Naive thymus-derived CD4-positive, alpha-beta T cell (primary cell): ENCODE results near the gene PTPN13. TPM values are rescaled to one million over a fixed set of nuclear protein-coding genes. Genes with fewer than 3 reads are reported as not detected.
"Not testable (repeated sequence)": the region's sequence is repeated elsewhere in the genome, so short reads cannot be mapped to it uniquely, and the experiment has no call there.

Source experiments
- ATAC-seq: fragments of 150-1000 bp; cut with Tn5 transposase; 2 replicates; pipeline ENCODE4 v1.10.0; 2021; ENCODE audit warnings: mild to moderate bottlenecking, moderate library complexity
- CTCF ChIA-PET: fragments of 350-600 bp; sonication (Branson Sonifier 250); formaldehyde crosslinking; loops from one replicate; lab custom pipeline; 2021; ENCODE audit warnings: antibody characterized with exemption; lab: Charles Lee
- POLR2A ChIA-PET: fragments of 350-600 bp; sonication (Branson Sonifier 250); formaldehyde crosslinking; loops from one replicate; lab custom pipeline; 2021; ENCODE audit warnings: antibody characterized with exemption, inconsistent platforms; lab: Charles Lee
- DNase-seq, 9 donors: peaks; one replicate each; pipeline versions ENCODE4 v3.0.0 to v3.0.0-alpha.2; 2020 to 2022; ENCODE audit warnings: mixed read lengths in 1 of 9
- H3K27ac ChIP-seq: one replicate; pipeline ENCODE4 v1.7.0; 2013; ENCODE audit warnings: mild to moderate bottlenecking, low read depth, low read length, moderate library complexity
- H3K27me3 ChIP-seq, 2 donors: one replicate each; pipeline ENCODE4 v1.7.0; 2013; ENCODE audit warnings: low read length in 2 of 2, mild to moderate bottlenecking in 2 of 2, moderate library complexity in 2 of 2; ENCODE audit not compliant: control insufficient read depth in 2 of 2, insufficient read depth in 2 of 2
- H3K36me3 ChIP-seq, 3 experiments: 1 replicate in 2 of 3; 2 replicates in 1 of 3; pipeline ENCODE4 v1.7.0; 2013; ENCODE audit warnings: low read length in 3 of 3, mild to moderate bottlenecking in 3 of 3, moderate library complexity in 1 of 3; ENCODE audit not compliant: insufficient read depth in 3 of 3, control insufficient read depth in 2 of 3
- H3K4me1 ChIP-seq, 2 donors: one replicate each; pipeline ENCODE4 v1.7.0; 2013; ENCODE audit warnings: low read length in 2 of 2, mild to moderate bottlenecking in 2 of 2, moderate library complexity in 1 of 2; ENCODE audit not compliant: control insufficient read depth in 2 of 2, insufficient read depth in 2 of 2
- H3K4me3 ChIP-seq: 2 replicates; pipeline ENCODE4 v1.7.0; 2013; ENCODE audit warnings: mild to moderate bottlenecking, low read length
- H3K9me3 ChIP-seq, 3 experiments: 1 replicate in 2 of 3; 2 replicates in 1 of 3; pipeline ENCODE4 v1.7.0; 2013; ENCODE audit warnings: low read length in 3 of 3; ENCODE audit not compliant: control insufficient read depth in 2 of 3
- H3K27ac Mint-ChIP-seq, 9 donors: one replicate each; pipeline ENCODE4 v1.8.0; 2020 to 2022; ENCODE audit warnings: mixed read lengths in 9 of 9, mild to moderate bottlenecking in 8 of 9, moderate library complexity in 5 of 9, inconsistent platforms in 2 of 9
- H3K27me3 Mint-ChIP-seq, 5 donors: one replicate each; pipeline ENCODE4 v1.8.0; 2021 to 2022; ENCODE audit warnings: mixed read lengths in 5 of 5, mild to moderate bottlenecking in 1 of 5
- H3K36me3 Mint-ChIP-seq, 5 donors: one replicate each; pipeline ENCODE4 v1.8.0; 2020 to 2022; ENCODE audit warnings: mixed read lengths in 5 of 5, mild to moderate bottlenecking in 3 of 5, inconsistent platforms in 1 of 5
- H3K4me1 Mint-ChIP-seq, 7 donors: one replicate each; pipeline ENCODE4 v1.8.0; 2020 to 2022; ENCODE audit warnings: mixed read lengths in 7 of 7, mild to moderate bottlenecking in 3 of 7, inconsistent platforms in 1 of 7
- H3K4me3 Mint-ChIP-seq, 10 donors: one replicate each; pipeline ENCODE4 v1.8.0; 2020 to 2022; ENCODE audit warnings: mild to moderate bottlenecking in 10 of 10, mixed read lengths in 10 of 10, moderate library complexity in 6 of 10, inconsistent platforms in 2 of 10
- H3K9me3 Mint-ChIP-seq, 11 donors: one replicate each; pipeline ENCODE4 v1.8.0; 2020 to 2022; ENCODE audit warnings: mixed read lengths in 11 of 11, mild to moderate bottlenecking in 4 of 11, inconsistent platforms in 1 of 11, moderate library complexity in 1 of 11
- intact Hi-C, 2 donors: fragments of 100-400 bp; cut with micrococcal nuclease; formaldehyde crosslinking; loops; one replicate each; pipeline ENCODE4 v1.15.1; 2023
- polyA plus RNA-seq, 2 donors: library from polyadenylated mRNA; unstranded; fragments of 300-500 nt; fragmentation: Illumina TruSeq; gene quantifications; one replicate each; pipeline ENCODE4 v1.2.3, GENCODE V29; 2021
- total RNA-seq, 6 experiments: library from RNA in 5 of 6; stranded (reverse) in 5 of 6; gene quantifications; 1 replicate in 5 of 6; 2 replicates in 1 of 6; pipeline ENCODE4 v1.2.3 and lab custom pipeline; 2021 to 2026

Gene PTPN13
- total and polyA plus RNA-seq, 7 experiments from 2014 or later: 0.05 to 4.5 (median 0.21) TPM; not detected in 3

DNA sequence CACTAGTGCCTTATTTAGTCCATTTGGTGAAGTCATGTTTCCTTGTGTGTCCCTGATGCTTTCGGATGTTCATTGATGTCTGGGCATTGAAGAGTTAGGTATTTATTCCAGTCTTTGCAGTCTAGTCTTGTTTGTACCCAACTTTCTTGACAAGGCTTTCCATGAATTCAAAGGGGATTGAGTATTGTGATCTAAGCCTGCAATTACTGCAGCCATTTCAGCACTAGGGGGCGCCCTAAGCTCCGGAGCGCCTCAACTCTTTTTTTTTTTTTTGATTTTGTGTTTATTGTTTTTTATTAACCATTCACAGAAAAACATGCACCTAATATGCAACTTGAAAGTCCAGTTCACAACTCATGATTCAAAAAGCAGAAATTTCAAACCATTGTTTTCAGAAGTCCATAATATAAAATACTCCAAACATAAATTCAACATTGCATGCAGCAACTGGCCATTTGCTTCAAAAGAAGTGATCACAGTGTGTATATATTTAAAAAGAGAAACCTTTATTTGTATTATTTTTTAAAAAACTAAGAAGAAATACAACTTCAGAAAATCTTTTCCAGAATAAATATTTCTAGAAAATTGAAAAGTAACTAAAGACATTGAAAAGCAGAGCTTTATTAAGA lies 59.2 kb downstream of the PTPN13 start:
- POLR2A ChIA-PET: no interaction called here
- Mint-ChIP-seq H3K36me3 (peaks cover 0 to 9% (median 0%) of the 10 kb centered on the region in 5 donors), H3K27me3 (peaks cover 0 to 9% (median 0%) of the 10 kb centered on the region in 5 donors), H3K9me3 (peaks cover 11 to 60% (median 17%) of the 10 kb centered on the region in 11 donors), H3K4me1 (no peaks in the 10 kb centered on the region), H3K4me3 (no peak overlapping the region), H3K27ac (no peak overlapping the region)
- Histone ChIP-seq H3K4me3 (no peak overlapping the region), H3K27ac (no peak overlapping the region), H3K9me3 (peaks cover 0 to 8% (median 0%) of the 10 kb centered on the region in 3 experiments), H3K36me3 (no peaks in the 10 kb centered on the region), H3K27me3 (no peaks in the 10 kb centered on the region), H3K4me1 (no peaks in the 10 kb centered on the region)
- ATAC-seq (no peak), DNase-seq (no peak)
- CTCF ChIA-PET: no interaction called here
- intact Hi-C loops: no loop called here

DNA sequence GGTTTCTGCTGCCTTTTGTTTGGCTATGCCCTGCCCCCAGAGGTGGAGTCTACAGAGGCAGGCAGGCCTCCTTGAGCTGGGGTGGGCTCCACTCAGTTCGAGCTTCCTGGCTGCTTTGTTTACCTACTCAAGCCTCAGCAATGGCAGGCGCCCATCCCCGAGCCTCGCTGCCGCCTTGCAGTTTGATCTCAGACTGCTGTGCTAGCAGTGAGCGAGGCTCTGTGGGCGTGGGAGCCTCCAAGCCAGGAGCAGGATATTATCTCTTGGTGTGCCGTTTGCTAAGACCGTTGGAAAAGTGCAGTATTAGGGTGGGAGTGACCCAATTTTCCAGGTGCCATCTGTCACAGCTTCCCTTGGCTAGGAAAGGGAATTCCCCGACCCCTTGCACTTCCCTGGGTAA lies 62.7 kb downstream of the PTPN13 start:
- H3K36me3 ChIP-seq, DNase-seq, H3K27ac Mint-ChIP-seq, intact Hi-C loops, POLR2A ChIA-PET, H3K27ac ChIP-seq, CTCF ChIA-PET, H3K4me3 ChIP-seq, H3K4me1 ChIP-seq, H3K9me3 ChIP-seq, H3K4me1 Mint-ChIP-seq, H3K4me3 Mint-ChIP-seq, ATAC-seq, H3K27me3 ChIP-seq, H3K36me3 Mint-ChIP-seq: not testable (repeated sequence)
- Mint-ChIP-seq H3K27me3 (peaks cover 0 to 17% (median 0%) of the 10 kb centered on the region in 5 donors), H3K9me3 (peaks cover 6 to 49% (median 15%) of the 10 kb centered on the region in 11 donors)

DNA sequence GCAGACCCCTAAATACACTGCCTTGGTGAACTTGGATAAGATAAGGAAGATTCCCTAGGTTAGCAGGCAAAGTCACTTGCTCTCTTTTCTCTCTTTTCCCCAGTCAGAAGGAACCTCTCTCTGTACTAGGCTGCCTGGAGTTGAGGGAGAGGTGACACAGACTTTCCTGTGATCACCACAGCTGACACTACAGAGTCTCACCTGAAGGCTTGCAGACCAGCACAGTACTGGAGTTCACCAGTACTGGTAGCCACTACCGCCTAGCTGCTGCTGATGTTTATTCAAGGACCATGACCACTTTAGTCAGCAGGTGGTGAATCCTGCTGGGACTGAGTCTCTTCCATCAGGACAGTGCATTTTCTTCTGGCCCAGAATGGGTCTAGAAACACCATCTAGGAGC lies 63.3 kb downstream of the PTPN13 start:
- peaks cover 0 to 17% (median 0%) of the 10 kb centered on the region in 5 donors for H3K27me3 Mint-ChIP-seq
- Histone ChIP-seq H3K4me3 (no peak overlapping the region), H3K4me1 (no peaks in the 10 kb centered on the region), H3K27me3 (no peaks in the 10 kb centered on the region), H3K36me3 (no peaks in the 10 kb centered on the region), H3K27ac (no peak overlapping the region), H3K9me3 (no peaks in the 10 kb centered on the region)
- H3K27ac Mint-ChIP-seq: no peak overlapping the region
- H3K9me3 Mint-ChIP-seq: peaks cover 6 to 44% (median 12%) of the 10 kb centered on the region in 11 donors
- H3K36me3 Mint-ChIP-seq: peaks cover 0 to 8% (median 0%) of the 10 kb centered on the region in 5 donors
- ATAC-seq (no peak), DNase-seq (no peak)
- ChIA-PET POLR2A (no interaction called here), CTCF (no interaction called here)
- intact Hi-C loops: no loop called here
- H3K4me3 Mint-ChIP-seq: no peak overlapping the region
- H3K4me1 Mint-ChIP-seq: no peaks in the 10 kb centered on the region

- H3K9me3 ChIP-seq: no peaks in the 10 kb centered on the region
- no peak for DNase-seq
- H3K4me3 ChIP-seq: no peak overlapping the region
- no peaks in the 10 kb centered on the region for H3K4me1 ChIP-seq
- ChIA-PET CTCF (no interaction called here), POLR2A (no interaction called here)
- H3K4me1 Mint-ChIP-seq: no peaks in the 10 kb centered on the region
- H3K36me3 ChIP-seq: no peaks in the 10 kb centered on the region
- ATAC-seq: no peak
- peaks cover 3 to 39% (median 8%) of the 10 kb centered on the region in 11 donors for H3K9me3 Mint-ChIP-seq
- H3K4me3 Mint-ChIP-seq: no peak overlapping the region
- no peak overlapping the region for H3K27ac ChIP-seq
- H3K27ac Mint-ChIP-seq: no peak overlapping the region
- peaks cover 0 to 22% (median 0%) of the 10 kb centered on the region in 5 donors for H3K27me3 Mint-ChIP-seq
- intact Hi-C loops: no loop called here
- peaks cover 0 to 4% (median 0%) of the 10 kb centered on the region in 5 donors for H3K36me3 Mint-ChIP-seq
- no peaks in the 10 kb centered on the region for H3K27me3 ChIP-seq
Measured at GRCh38 chr4:86657910-86658309, 63.8 kb downstream of the PTPN13 start.

GRCh38 chr4:86660401-86660800 lies 66.3 kb downstream of the PTPN13 start:
- ATAC-seq (no peak), DNase-seq (no peak)
- ChIA-PET POLR2A (no interaction called here), CTCF (no interaction called here)
- Mint-ChIP-seq H3K27ac (no peak overlapping the region), H3K9me3 (peaks cover 0 to 16% (median 2%) of the 10 kb centered on the region in 11 donors), H3K4me1 (no peaks in the 10 kb centered on the region), H3K27me3 (peaks cover 0 to 26% (median 0%) of the 10 kb centered on the region in 5 donors), H3K36me3 (peaks cover 0 to 4% (median 0%) of the 10 kb centered on the region in 5 donors), H3K4me3 (no peak overlapping the region)
- Histone ChIP-seq H3K9me3 (no peaks in the 10 kb centered on the region), H3K4me1 (no peaks in the 10 kb centered on the region), H3K36me3 (no peaks in the 10 kb centered on the region), H3K27ac (no peak overlapping the region), H3K27me3 (no peaks in the 10 kb centered on the region), H3K4me3 (no peak overlapping the region)
- intact Hi-C loops: no loop called here

DNA sequence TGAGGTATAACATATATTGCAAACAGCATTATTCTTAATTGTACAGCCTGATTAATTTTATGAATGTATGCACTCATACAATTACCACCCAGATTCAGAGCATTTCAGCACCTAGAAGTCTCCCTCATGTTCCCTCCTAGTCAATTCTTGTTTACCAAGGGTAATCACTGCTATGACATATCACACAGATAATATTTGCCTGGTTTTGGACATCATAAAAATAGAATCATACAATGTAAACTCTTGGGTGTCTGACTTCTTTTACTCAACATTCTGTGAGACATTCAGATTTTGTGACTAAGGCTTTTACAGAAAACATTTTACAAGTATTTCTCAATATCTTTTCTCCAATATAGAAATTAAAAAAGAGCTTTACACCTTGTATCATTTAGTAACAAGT lies 66.9 kb downstream of the PTPN13 start:
- intact Hi-C loops: no loop called here
- H3K4me3 ChIP-seq: no peak overlapping the region
- Mint-ChIP-seq H3K4me3 (no peak overlapping the region), H3K27me3 (peaks cover 0 to 26% (median 4%) of the 10 kb centered on the region in 5 donors), H3K9me3 (peaks cover 0 to 11% (median 0%) of the 10 kb centered on the region in 11 donors), H3K4me1 (no peaks in the 10 kb centered on the region), H3K27ac (no peak overlapping the region), H3K36me3 (peaks cover 0 to under 1% (median 0%) of the 10 kb centered on the region in 5 donors)
- CTCF ChIA-PET: no interaction called here
- H3K27me3 ChIP-seq: no peaks in the 10 kb centered on the region
- no peaks in the 10 kb centered on the region for H3K4me1 ChIP-seq
- POLR2A ChIA-PET: no interaction called here
- H3K27ac ChIP-seq: no peak overlapping the region
- no peaks in the 10 kb centered on the region for H3K36me3 ChIP-seq
- no peaks in the 10 kb centered on the region for H3K9me3 ChIP-seq
- no peak for DNase-seq
- no peak for ATAC-seq

DNA sequence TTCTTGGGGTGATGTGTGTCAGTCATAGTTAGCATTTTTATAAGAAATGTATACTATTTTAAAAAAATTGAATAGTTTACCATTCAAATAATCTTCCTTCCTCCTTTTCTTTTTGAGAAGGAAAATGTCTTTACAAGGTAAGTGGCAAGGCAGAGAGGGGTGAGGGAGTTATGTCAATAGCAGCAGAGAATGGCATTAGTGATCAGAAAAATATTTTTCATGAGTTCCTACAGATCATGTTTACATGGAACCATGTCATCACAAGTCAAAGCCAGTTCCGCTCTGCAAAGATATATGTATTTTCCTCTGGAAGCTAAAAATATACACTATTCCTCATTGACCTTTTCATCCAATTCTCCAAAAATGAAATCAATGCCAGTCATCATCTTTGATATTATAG lies 67.3 kb downstream of the PTPN13 start:
- H3K27me3 ChIP-seq: no peaks in the 10 kb centered on the region
- H3K4me1 ChIP-seq: no peaks in the 10 kb centered on the region
- Mint-ChIP-seq H3K4me3 (no peak overlapping the region), H3K27ac (no peak overlapping the region), H3K9me3 (peaks cover 0 to 10% (median 0%) of the 10 kb centered on the region in 11 donors), H3K4me1 (no peaks in the 10 kb centered on the region), H3K27me3 (peaks cover 0 to 26% (median 4%) of the 10 kb centered on the region in 5 donors), H3K36me3 (no peaks in the 10 kb centered on the region)
- no peak overlapping the region for H3K27ac ChIP-seq
- ATAC-seq (no peak), DNase-seq (no peak)
- ChIA-PET CTCF (no interaction called here), POLR2A (no interaction called here)
- no peaks in the 10 kb centered on the region for H3K9me3 ChIP-seq
- H3K4me3 ChIP-seq: no peak overlapping the region
- H3K36me3 ChIP-seq: no peaks in the 10 kb centered on the region
- intact Hi-C loops: no loop called here
